ENCODE results near the gene STAM2.
"Not testable (repeated sequence)": the region's sequence is repeated elsewhere in the genome, so short reads cannot be mapped to it uniquely, and the experiment has no call there.

The STAM2 gene

DNA sequence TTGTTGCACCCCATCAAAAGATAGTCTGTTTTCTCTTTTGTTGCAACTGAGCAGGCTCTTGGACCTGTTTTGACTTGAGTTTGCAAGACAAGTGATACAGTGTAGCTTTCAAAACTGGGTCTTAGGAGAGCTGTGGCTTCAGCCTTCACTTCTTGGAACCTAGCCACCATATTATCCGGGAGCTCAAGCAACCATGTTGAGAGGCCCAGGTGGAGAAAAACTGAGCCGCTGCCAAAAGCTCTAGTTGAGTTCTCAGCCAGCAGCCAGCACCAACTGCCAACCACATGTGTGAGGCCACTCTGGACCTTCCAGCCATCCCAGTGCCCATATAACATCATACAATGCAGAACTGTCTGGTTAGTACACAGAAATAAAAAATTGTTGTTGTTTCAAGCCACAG, 82.1 kb downstream of the STAM2 start:
- no peak for DNase-seq

DNA sequence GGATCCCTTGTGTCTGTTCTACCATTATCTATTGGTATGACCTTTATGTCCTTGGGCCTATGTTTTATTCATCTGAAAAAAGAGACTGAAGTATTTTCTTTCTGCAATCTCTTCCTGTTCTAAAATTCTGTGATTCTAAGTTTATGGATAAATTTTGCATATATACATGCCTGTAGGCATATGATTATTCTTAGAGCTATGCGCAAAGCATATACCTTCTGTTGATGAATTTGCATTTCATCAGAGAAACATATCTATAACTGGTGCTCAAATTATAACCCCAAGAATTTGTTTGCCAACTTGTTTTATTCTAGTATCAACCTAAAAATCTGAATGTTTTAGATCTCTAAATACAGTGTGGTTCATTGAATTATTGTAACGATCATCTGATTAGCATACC, 83.5 kb downstream of the STAM2 start:
- no peak for DNase-seq
- in situ Hi-C loops (cut with HindIII; ENCODE audit: low pct_ligation_motif_present, low pct_unique_long_range_greater_than_20kb, low sequenced_read_pairs) = no loop called here

More for the DNA sequence above, 82.1 kb downstream of the STAM2 start:
- in situ Hi-C loops (cut with HindIII; ENCODE audit: low pct_ligation_motif_present, low pct_unique_long_range_greater_than_20kb, low sequenced_read_pairs) = no loop called here

DNA sequence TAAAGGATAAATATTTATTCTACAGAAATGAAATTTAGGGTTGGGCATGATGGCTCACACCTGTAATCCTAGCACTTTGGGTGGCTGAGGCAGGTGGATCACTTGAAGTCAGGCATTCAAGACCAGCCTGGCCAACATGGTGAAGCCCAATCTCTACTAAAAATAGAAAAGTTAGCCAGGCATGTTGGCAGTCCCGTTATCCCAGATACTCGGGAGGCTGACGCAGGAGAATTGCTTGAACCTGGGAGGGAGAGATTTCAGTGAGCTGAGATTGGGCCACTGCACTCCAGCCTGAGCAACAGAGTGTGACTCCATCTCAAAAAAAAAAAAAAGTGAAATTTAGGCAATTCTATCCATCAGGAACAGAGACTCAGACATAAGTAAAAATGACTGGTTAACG, 84.8 kb downstream of the STAM2 start:
- in situ Hi-C loops (cut with HindIII; ENCODE audit: low pct_ligation_motif_present, low pct_unique_long_range_greater_than_20kb, low sequenced_read_pairs); DNase-seq: not testable (repeated sequence)

DNA sequence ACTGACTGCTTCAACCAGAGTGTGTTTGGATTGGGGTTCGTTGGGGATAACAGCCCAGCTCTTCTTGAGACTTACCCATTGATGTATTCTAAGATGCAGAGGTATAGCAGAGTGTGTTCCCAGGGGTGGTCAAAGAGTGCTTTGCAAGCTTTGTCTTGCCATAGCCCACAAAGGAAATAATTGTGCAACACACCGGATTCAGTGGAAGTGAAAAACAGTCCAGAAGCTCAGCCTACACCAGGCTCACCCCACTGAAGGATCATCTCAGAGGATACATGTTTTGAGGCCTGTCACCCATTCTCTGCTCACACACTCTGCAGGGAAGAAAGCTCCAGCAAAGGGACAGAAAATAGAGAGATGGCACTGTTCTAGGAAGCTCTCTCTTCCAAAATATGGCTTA, 86.3 kb downstream of the STAM2 start:
- no peak for DNase-seq
- in situ Hi-C loops (cut with HindIII; ENCODE audit: low pct_ligation_motif_present, low pct_unique_long_range_greater_than_20kb, low sequenced_read_pairs) = no loop called here

DNA sequence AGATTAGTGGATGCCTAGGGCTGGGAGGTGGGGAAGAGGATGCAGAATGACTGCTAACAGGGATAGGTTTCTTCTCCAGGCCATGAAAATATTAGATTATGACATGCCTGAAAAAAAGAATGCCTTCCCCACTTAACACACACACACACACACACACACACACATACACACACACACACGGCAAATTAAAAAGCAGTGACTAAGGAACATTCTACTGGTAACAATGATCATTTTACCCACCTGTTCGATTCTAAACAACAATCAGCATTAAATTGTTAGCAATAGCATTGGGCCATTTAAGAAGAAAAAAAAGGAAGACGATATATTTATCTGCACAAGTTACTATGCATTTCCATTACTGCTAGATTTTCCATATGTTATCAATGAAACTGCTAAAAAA, 87.6 kb downstream of the STAM2 start:
- DNase-seq = no peak
- in situ Hi-C loops (cut with HindIII; ENCODE audit: low pct_ligation_motif_present, low pct_unique_long_range_greater_than_20kb, low sequenced_read_pairs) = no loop called here

DNA sequence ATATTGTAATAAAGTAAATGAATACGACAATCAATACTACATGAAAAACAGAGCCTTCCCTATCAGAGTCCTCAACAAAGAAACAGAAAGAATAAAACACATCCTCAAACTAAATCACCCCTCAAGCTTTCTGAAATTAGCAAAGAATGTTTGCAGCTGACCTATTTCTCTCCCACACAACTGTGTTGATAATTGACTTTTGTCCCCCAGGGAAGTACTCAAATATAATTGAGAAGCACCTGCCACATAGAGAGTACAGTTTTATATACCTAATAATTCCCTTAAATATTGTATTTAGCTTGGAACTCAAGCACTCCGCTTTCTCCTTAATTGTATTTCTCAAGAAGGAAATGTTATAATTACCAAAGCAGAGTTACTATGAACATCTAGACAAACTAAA, 89.3 kb downstream of the STAM2 start:
- no peak for DNase-seq
- in situ Hi-C loops (cut with HindIII; ENCODE audit: low pct_ligation_motif_present, low pct_unique_long_range_greater_than_20kb, low sequenced_read_pairs) = no loop called here

DNA sequence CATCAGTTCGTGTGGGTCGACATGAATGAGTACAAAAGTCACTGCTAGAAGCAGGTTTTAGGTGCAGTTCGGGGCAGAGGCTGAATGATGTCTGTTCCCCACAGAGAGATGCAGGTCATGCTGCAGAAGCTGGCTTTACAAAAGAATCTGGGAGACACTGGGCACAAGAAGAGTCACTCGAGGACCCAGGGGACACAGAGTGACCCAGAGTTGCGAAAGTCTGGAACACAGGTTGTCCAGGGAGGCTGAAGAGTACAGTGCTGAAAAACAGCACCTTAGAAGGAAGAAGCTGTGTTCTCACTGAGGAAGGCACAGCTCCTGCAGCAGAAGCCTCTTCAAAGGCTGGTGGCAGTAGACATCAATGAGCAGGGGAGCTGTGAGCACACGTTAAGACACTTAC, 91.5 kb downstream of the STAM2 start:
- in situ Hi-C loops (cut with HindIII; ENCODE audit: low pct_ligation_motif_present, low pct_unique_long_range_greater_than_20kb, low sequenced_read_pairs) = no loop called here
- no peak for DNase-seq

DNA sequence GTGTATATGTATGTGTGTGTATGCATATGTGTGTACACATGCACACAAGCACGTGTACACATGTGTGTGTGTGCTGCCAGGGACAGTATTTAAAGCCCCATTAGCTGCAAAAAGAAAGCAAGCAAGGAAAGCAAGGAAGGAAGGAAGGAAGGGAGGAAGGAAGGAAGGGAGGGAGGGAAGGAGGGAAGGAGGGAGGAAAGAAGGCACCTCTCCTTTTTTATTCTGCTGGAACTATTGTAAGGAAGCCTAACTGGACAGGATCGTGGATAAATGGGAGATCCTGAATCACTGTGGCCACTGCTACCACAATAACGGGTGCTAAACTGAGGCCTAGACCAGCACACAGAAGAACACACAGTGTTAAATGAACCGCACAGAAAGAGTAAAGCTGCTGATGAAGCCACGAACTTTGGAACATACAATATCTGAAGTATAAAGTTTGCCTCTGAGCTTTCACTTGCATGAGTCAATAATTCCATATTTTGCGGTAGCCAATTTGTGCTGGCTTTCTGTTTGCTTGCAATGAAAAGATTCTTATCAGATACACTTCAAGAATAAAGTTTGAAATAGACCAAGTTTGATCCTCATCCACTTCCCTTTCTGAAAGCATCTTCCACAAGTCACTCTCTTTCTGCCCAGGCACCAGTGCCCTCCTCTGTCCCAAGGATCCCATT, 92.2 kb downstream of the STAM2 start:
- in situ Hi-C loops (cut with HindIII; ENCODE audit: low pct_ligation_motif_present, low pct_unique_long_range_greater_than_20kb, low sequenced_read_pairs) = no loop called here
- no peak for DNase-seq

DNA sequence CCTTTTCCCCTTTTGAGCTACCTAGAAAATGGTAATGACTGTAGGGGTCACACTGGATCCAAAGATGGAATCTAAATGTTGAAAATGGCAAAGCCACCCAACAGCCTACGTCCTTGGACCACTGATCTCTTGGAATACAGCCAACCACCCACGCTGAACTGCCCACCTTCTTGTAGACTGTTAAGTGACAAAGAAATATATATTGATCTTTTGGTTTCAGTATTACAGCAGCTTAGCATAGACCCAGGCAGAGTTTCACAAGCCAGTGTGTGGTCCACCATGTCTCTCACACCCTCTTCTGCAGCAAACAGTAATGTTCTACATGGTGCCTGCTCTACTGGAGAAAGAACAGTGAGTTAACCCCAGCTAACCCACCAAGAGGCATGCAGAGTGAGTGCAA, 96.9 kb downstream of the STAM2 start:
- in situ Hi-C loops (cut with HindIII; ENCODE audit: low pct_ligation_motif_present, low pct_unique_long_range_greater_than_20kb, low sequenced_read_pairs) = no loop called here
- no peak for DNase-seq

DNA sequence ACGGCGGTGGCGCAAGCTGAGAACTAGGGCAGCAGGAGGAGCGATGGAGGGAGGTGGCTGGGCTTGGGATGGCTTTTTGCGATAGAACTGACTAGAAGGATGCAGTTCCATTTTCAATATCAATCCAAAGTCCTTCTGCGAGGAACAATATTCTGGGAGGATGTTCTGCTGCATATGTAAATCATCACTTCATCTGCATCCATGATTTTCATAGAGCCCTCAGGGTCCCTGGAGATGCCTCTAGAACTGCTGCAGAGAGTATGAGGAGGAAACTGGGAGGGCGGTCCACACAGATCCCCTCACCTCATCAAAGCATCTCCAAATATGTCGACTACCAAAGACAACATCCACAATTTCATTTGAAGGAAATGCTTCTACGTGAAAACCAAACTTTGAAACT, 97.5 kb downstream of the STAM2 start:
- in situ Hi-C loops (cut with HindIII; ENCODE audit: low pct_ligation_motif_present, low pct_unique_long_range_greater_than_20kb, low sequenced_read_pairs) = no loop called here
- no peak for DNase-seq

DNA sequence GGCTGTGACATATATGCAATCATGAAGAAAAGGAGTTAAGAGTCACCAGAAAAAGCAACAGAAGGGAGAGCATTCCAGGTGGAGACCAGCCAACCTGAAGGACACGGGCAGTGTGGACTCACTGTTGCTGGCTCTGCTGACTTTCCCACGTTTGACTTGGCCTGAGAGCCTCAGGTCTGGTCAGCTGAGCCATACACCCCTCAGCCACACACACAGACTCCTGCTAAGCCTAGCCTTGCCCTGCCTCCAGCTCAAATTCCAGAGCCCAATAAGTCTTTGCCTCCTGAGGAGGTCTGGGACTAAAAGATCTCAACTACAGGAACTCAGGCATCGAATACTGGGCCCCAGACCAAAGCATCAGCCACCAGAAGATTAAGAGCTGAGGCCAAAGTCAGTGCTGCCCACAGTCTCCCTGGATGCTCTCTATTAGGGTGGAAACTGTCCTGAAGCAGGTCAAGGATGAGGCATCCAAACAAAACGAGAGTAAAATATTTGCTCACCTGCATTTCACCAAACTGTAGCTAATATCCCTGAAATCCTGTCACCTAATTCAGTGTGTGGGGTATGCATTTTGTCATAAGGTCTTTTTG, 100.0 kb downstream of the STAM2 start:
- DNase-seq = no peak
- in situ Hi-C loops (cut with HindIII; ENCODE audit: low pct_ligation_motif_present, low pct_unique_long_range_greater_than_20kb, low sequenced_read_pairs) = no loop called here

DNA sequence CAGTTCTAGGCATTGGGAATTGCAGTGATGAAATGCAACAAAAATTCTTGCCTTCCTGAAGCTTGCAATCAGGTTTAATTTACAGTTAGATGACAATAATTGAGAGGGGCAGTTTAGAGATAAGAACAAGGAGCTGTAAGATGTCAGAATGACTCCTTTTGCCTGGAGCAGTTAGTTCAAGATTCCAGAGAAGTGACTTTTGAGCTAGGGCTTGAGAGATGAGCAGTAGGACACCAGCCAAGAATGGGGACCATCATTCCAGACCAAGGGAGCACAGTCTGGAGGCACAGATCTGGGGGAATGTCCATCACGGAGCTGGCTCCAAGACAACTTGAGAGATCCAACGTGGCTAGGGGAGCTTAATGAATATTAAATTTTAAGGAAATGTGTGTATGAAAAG, 103.6 kb downstream of the STAM2 start:
- in situ Hi-C loops (cut with HindIII; ENCODE audit: low pct_ligation_motif_present, low pct_unique_long_range_greater_than_20kb, low sequenced_read_pairs) = no loop called here
- DNase-seq = no peak

DNA sequence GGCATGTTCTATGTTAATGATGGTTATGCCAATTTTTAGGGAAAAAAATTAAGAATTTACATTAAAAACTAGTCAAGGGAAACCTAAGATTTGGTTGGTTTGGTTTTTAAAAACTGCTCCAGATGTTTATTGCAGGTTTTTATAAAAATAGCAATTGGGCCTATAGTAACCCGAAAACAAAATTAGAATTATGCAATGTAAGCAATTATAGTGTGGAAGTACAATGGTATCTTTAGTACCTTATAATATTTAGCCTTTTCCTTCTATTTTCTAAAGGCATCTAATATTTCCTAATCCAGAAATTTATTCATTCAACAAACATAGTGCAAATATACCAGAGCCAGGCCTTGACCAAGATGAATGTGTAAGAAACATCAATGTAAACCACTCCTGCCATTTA, 104.0 kb downstream of the STAM2 start:
- in situ Hi-C loops (cut with HindIII; ENCODE audit: low pct_ligation_motif_present, low pct_unique_long_range_greater_than_20kb, low sequenced_read_pairs) = no loop called here
- DNase-seq = no peak

DNA sequence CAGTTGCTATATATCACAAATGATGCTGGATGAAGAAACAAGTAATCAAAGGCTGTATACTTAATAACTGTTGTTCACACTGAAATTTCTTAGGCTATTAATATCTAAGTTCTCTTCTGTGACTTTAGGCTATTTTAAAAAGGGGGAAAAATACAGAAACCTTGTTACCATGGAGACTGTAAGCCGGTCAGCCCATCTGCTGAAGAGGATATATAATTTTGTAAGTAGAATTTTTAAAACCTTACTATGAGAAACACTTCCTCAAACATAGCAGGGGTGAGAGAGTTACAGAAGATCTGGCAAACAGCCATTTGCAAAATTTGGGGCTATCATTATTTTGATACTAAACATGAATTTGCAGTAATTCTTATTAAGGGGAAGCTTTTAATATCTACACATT, 104.5 kb downstream of the STAM2 start:
- in situ Hi-C loops (cut with HindIII; ENCODE audit: low pct_ligation_motif_present, low pct_unique_long_range_greater_than_20kb, low sequenced_read_pairs) = no loop called here
- no peak for DNase-seq

DNA sequence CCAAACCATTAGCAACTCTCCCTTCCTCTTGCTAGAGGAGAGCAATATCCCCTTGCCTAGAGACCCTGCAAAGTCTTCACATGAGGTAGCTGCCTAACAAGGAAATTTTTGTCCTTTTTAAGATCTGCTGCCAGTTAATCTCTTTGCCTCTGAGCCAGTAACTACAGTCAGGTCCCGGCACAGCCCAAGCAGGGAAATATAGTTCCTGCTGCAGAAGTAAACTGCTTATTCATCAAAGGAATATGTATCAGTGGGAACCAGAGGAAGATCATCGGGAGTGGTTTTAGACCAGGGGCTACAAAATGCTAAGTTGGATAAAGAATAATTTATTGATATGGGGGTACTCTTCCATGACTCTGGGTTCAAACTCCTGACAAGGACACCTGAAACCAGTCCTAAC, 107.3 kb downstream of the STAM2 start:
- no peak for DNase-seq
- in situ Hi-C loops (cut with HindIII; ENCODE audit: low pct_ligation_motif_present, low pct_unique_long_range_greater_than_20kb, low sequenced_read_pairs) = no loop called here

DNA sequence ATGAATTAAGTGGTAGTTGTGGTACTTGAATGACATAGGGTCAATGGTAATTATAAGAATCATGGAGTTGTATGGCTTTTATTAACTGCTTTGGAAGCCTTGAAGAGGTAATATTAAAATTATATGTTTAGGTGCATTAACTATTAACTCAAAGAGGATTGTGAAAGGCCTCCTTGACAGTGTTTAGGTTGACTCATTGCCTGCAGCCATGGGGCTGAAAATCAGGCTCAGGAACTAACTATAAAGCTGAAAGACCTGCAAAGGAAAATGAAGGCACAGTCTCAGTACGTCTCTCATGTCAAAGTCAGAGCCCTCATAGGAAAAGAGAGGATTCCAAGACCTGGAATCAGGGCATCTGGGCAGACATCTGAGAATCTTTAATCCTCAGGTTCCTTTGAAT, 107.7 kb downstream of the STAM2 start:
- DNase-seq = no peak
- in situ Hi-C loops (cut with HindIII; ENCODE audit: low pct_ligation_motif_present, low pct_unique_long_range_greater_than_20kb, low sequenced_read_pairs) = no loop called here
